ENCODE data around the gene PRIM2. TPM values are rescaled to one million over a fixed set of nuclear protein-coding genes. Genes with fewer than 3 reads are reported as not detected.
"Not testable (repeated sequence)": the region's sequence is repeated elsewhere in the genome, so short reads cannot be mapped to it uniquely, and the experiment has no call there.

Gene PRIM2
- total RNA-seq, 2 donors from 2014 or later: 10.4 to 23.1 TPM

DNA sequence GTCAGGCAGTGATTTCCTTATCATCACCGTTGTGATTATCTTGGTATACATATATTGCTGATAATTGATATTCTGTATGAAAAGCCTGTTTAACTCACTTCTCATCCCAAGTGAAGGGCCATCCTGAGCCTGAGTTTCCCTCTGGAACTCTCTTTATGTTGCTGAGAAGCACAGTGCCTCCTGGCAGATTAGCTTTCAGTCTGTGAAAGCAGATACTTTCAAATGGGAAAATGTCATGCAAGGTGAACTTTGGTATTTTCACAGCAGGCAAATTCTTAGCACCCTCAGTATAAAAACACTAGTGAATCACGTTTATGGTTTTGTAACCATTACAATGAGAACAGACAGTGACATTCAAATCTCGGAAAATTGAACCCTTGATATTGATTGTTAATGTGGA, 151.6 kb downstream of the PRIM2 start:
- intact Hi-C loops (cut with DNase I): no loop called here
- Histone ChIP-seq H3K4me3 (no peak overlapping the region), H3K9me3 (no peaks in the 10 kb centered on the region), H3K9ac (ENCODE audit: low read depth in 2 of 2, low read length in 2 of 2) (no peak overlapping the region), H3K27me3 (no peaks in the 10 kb centered on the region), H3K27ac (no peak overlapping the region), H3K36me3 (no peaks in the 10 kb centered on the region), H3K4me1 (no peaks in the 10 kb centered on the region)
- TF ChIP-seq CTCF (IDR thresholded peaks at IDR 0.05): no peak
- no peak for DNase-seq

- not testable (repeated sequence) for H3K27ac ChIP-seq
Observed at GRCh38 chr6:57470148-57470547, 152.7 kb downstream of the PRIM2 start.

DNA sequence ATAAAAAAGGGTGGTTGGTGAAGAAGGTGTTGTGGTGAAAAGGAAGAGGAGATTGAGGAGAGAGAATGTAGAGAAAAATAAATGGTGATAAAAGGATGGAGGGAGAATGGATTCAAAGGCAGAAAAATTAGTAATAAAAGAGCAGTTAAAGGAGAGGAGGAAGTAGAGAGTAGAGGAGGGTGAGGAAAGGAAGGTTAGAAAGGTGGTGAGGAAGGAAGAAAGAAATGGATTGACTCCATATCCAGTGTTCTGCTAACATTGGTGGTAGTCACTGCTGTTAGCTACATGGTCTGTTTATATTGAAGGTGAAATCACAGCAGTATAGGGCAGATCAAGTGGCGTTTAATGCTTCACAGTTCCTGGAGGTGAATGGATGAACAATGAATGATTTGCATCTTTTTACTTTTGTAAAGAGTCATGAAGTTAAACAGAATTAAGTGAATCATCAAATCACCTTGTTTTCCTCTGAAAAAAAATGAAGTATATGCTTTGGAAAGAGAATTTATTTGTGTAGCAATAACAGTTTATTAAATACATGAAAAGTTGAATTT, 154.0 kb downstream of the PRIM2 start:
- intact Hi-C loops (cut with DNase I); DNase-seq; H3K9ac ChIP-seq (ENCODE audit: low read depth in 2 of 2, low read length in 2 of 2); H3K9me3 ChIP-seq; H3K27ac ChIP-seq; H3K36me3 ChIP-seq; H3K27me3 ChIP-seq; H3K4me3 ChIP-seq; H3K4me1 ChIP-seq: not testable (repeated sequence)

More at GRCh38 chr6:57470148-57470547, 152.7 kb downstream of the PRIM2 start:
- intact Hi-C loops (cut with DNase I); H3K9ac ChIP-seq (ENCODE audit: low read depth in 2 of 2, low read length in 2 of 2); H3K4me3 ChIP-seq; DNase-seq; H3K4me1 ChIP-seq; H3K27me3 ChIP-seq; H3K9me3 ChIP-seq; H3K36me3 ChIP-seq: not testable (repeated sequence)

DNA sequence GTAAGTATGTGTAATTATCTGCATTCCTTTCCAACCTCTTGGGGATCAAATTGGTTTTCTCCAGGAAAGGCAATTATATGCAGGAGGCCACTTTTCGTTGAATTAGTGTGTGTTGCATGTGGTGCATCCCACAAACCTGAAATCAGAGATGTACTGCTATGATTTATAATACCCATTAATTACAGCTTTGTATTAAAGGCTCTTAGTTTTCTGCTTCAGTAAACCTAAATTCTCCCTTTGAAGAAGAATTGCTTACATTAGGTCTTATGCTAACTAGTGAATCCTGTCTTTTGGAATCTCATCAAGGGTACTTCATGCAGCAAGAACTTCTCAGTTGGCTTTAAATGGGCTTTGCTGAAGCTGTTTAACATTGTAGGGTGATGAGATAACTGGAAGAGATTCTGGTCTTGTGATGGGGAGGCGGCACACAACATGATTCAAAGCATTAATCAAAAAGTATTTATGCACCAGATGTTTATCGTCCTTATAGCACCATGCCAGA, 155.5 kb downstream of the PRIM2 start:
- H3K9me3 ChIP-seq; H3K4me1 ChIP-seq; H3K27ac ChIP-seq; H3K4me3 ChIP-seq; H3K9ac ChIP-seq (ENCODE audit: low read depth in 2 of 2, low read length in 2 of 2); H3K27me3 ChIP-seq; H3K36me3 ChIP-seq; DNase-seq; intact Hi-C loops (cut with DNase I): not testable (repeated sequence)

- H3K36me3 ChIP-seq; H3K4me3 ChIP-seq; H3K9me3 ChIP-seq; H3K9ac ChIP-seq (ENCODE audit: low read depth in 2 of 2, low read length in 2 of 2); H3K4me1 ChIP-seq; DNase-seq; intact Hi-C loops (cut with DNase I); H3K27ac ChIP-seq; H3K27me3 ChIP-seq: not testable (repeated sequence)
Observed at GRCh38 chr6:57474862-57475475, 157.5 kb downstream of the PRIM2 start.

DNA sequence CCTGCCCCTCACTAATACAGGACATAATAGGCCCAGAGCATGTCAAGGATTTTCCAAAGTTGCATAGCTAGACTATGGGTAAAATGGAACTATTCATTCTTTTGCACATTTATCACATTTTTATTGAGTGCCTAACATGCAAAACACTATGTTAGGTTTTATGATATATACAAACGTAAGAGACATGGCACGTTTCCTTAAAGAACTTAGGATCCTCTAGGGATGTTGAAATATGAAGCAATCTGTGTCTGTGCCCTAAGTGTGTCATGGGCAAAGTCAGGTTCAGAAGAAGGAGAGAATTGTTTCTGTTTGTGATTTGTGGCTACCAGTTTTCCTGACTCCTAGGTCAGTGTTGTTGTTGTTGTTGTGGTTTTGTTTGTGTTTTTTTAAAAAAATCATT, 158.2 kb downstream of the PRIM2 start:
- H3K9ac ChIP-seq (ENCODE audit: low read depth in 2 of 2, low read length in 2 of 2); H3K4me3 ChIP-seq; intact Hi-C loops (cut with DNase I); H3K4me1 ChIP-seq; H3K27ac ChIP-seq; H3K27me3 ChIP-seq; H3K9me3 ChIP-seq; H3K36me3 ChIP-seq; DNase-seq: not testable (repeated sequence)

DNA sequence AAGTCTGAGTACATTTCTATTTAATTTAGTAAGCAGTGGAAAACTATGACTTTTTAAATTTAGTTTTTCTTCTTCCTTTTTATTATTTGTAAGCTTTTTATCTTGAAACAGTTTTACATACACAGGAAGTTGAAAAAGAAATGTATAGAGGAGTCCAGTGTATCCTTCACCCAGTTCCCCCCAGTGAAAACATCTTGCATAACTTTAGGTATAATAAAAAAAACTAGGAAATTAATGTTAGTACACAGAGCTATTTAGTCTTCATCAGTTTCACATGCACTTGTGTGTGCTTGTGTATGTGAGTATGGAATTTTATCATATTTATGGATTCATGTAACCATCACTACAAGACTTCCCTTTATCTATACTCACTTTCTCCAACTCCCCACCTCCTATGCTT, 162.8 kb downstream of the PRIM2 start:
- H3K4me3 ChIP-seq; H3K36me3 ChIP-seq; H3K9ac ChIP-seq (ENCODE audit: low read depth in 2 of 2, low read length in 2 of 2); H3K27me3 ChIP-seq; H3K4me1 ChIP-seq; DNase-seq; intact Hi-C loops (cut with DNase I); H3K9me3 ChIP-seq; H3K27ac ChIP-seq: not testable (repeated sequence)

- intact Hi-C loops (cut with DNase I); H3K4me1 ChIP-seq; H3K27ac ChIP-seq; H3K4me3 ChIP-seq; H3K9me3 ChIP-seq; H3K27me3 ChIP-seq; H3K9ac ChIP-seq (ENCODE audit: low read depth in 2 of 2, low read length in 2 of 2); H3K36me3 ChIP-seq; DNase-seq: not testable (repeated sequence)
Observed at GRCh38 chr6:57481121-57481520, 163.7 kb downstream of the PRIM2 start.

GRCh38 chr6:57482471-57482870, 165.0 kb downstream of the PRIM2 start:
- H3K4me3 ChIP-seq; H3K4me1 ChIP-seq; DNase-seq; H3K9ac ChIP-seq (ENCODE audit: low read depth in 2 of 2, low read length in 2 of 2); H3K27ac ChIP-seq; intact Hi-C loops (cut with DNase I); H3K36me3 ChIP-seq; H3K27me3 ChIP-seq; H3K9me3 ChIP-seq: not testable (repeated sequence)

GRCh38 chr6:57486494-57487081, 169.2 kb downstream of the PRIM2 start:
- H3K4me1 ChIP-seq; intact Hi-C loops (cut with DNase I): not testable (repeated sequence)

DNA sequence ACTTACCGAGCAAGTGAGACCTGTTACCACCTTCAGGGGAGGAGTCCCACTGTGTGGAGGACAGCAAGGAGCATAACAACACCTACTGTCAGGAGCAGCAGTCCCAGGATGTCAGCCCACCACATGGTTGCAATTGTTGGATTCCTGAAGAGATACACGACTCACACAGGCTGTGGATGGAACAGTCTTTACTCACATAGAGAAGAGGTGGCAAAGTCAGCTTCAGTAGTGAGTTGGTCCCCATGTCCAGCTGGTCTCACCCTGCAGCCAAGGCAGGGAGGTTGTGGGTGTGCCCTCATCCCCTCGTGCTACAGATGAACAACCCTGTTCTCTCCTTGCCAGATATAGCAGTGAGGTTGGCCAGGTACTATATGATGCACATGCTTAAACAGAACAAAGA, 171.1 kb downstream of the PRIM2 start:
- H3K4me1 ChIP-seq; DNase-seq; H3K4me3 ChIP-seq; H3K9ac ChIP-seq (ENCODE audit: low read depth in 2 of 2, low read length in 2 of 2); H3K9me3 ChIP-seq; H3K27ac ChIP-seq; H3K27me3 ChIP-seq; H3K36me3 ChIP-seq; intact Hi-C loops (cut with DNase I): not testable (repeated sequence)

More at GRCh38 chr6:57486494-57487081, 169.2 kb downstream of the PRIM2 start:
- not testable (repeated sequence) for H3K27ac ChIP-seq; H3K4me3 ChIP-seq; H3K27me3 ChIP-seq; H3K36me3 ChIP-seq; DNase-seq; H3K9ac ChIP-seq (ENCODE audit: low read depth in 2 of 2, low read length in 2 of 2); H3K9me3 ChIP-seq

- H3K36me3 ChIP-seq; H3K27ac ChIP-seq; intact Hi-C loops (cut with DNase I); H3K9ac ChIP-seq (ENCODE audit: low read depth in 2 of 2, low read length in 2 of 2); H3K27me3 ChIP-seq; H3K9me3 ChIP-seq; H3K4me1 ChIP-seq; H3K4me3 ChIP-seq; DNase-seq: not testable (repeated sequence)
Observed at GRCh38 chr6:57489887-57490286, 172.5 kb downstream of the PRIM2 start.

DNA sequence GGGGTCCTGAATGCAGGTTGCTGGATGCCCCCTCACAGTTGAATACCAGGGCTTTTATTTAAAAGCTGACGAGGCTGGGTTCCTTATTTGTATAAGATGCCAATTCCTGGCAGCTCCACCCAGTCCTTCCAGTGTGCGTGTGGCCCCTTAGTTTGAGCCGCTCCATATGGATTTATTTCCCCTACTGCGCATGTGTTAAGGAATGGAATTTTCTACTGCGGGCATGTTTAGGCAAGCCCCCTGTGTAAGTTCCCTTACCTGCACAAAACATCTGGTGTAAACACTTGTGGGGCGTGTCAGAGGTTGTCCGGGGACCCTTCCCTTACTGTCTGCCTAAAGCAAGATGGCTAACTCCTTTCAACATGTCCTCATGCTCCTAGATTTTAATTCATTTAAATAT, 174.4 kb downstream of the PRIM2 start:
- H3K4me3 ChIP-seq; H3K9ac ChIP-seq (ENCODE audit: low read depth in 2 of 2, low read length in 2 of 2); H3K36me3 ChIP-seq; DNase-seq; H3K27me3 ChIP-seq; H3K27ac ChIP-seq; intact Hi-C loops (cut with DNase I); H3K9me3 ChIP-seq; H3K4me1 ChIP-seq: not testable (repeated sequence)

All from colonic mucosa (tissue), 4 donors.